IMR-90 (cell line): ENCODE results near the gene MICAL3. TPM values are rescaled to one million over a fixed set of nuclear protein-coding genes. Genes with fewer than 3 reads are reported as not detected.

Experiments used
- ATAC-seq: fragments of 200-7000 bp; cut with Tn5 transposase; 2 replicates; pipeline ENCODE4 v1.9.1; 2020; ENCODE audit warnings: low read depth, mild to moderate bottlenecking, moderate library complexity
- BruUV-seq: library from RNA; stranded (reverse); fragments of 400-500 nt; replicated peaks from 2 replicates; lab custom pipeline; 2021; lab: Mats Ljungman, UMichigan
- CTCF ChIA-PET: fragments of 300-600 bp; formaldehyde crosslinking; extraction: SDS; loops from one replicate; lab custom pipeline; 2021; ENCODE audit warnings: antibody characterized with exemption; lab: Yijun Ruan, JAX
- POLR2A ChIA-PET: fragments of 300-600 bp; sonication (Branson Sonifier 250); formaldehyde crosslinking; loops from one replicate; lab custom pipeline; 2022; ENCODE audit warnings: antibody characterized with exemption; ENCODE audit not compliant: unreplicated experiment; lab: Charles Lee
- DNase-seq: peaks from one replicate; pipeline ENCODE4 v3.0.0; 2013
- H2AFZ ChIP-seq: replicated peaks from 2 replicates; pipeline ENCODE3; 2013; ENCODE audit warnings: low read length, mild to moderate bottlenecking; ENCODE audit not compliant: poor library complexity
- H2AK5ac ChIP-seq: 2 replicates; pipeline ENCODE4 v1.6.1; 2013; ENCODE audit warnings: low read depth, low read length, inconsistent platforms
- H2AK9ac ChIP-seq: replicated peaks from 2 replicates; pipeline ENCODE3; 2013; ENCODE audit warnings: mild to moderate bottlenecking, low read depth, low read length, moderate library complexity; ENCODE audit not compliant: poor library complexity
- H2BK120ac ChIP-seq: 2 replicates; pipeline ENCODE4 v1.6.1; 2013; ENCODE audit warnings: low read depth, low read length, inconsistent platforms
- H2BK15ac ChIP-seq: 3 replicates; pipeline ENCODE4 v1.6.1; 2013; ENCODE audit warnings: low read depth, low read length, inconsistent platforms
- H2BK20ac ChIP-seq: 2 replicates; pipeline ENCODE4 v1.6.1; 2013; ENCODE audit warnings: low read depth, mild to moderate bottlenecking, inconsistent platforms, low read length, moderate library complexity
- H2BK5ac ChIP-seq: 2 replicates; pipeline ENCODE4 v1.6.1; 2013; ENCODE audit warnings: mild to moderate bottlenecking, low read depth, low read length, inconsistent platforms; ENCODE audit not compliant: poor library complexity, severe bottlenecking
- H3K14ac ChIP-seq: replicated peaks from 2 replicates; pipeline ENCODE4 v1.6.1; 2013; ENCODE audit warnings: low read depth, low read length, inconsistent platforms
- H3K18ac ChIP-seq: 2 replicates; pipeline ENCODE4 v1.6.1; 2013; ENCODE audit warnings: low read depth, low read length, control low read depth
- H3K23ac ChIP-seq: 2 replicates; pipeline ENCODE4 v1.6.1; 2013; ENCODE audit warnings: low read depth, low read length, inconsistent platforms
- H3K27ac ChIP-seq: 2 replicates; pipeline ENCODE4 v1.5.1; 2013; ENCODE audit warnings: mild to moderate bottlenecking, control low read depth, low read length; ENCODE audit not compliant: insufficient read depth
- H3K27me3 ChIP-seq: 2 replicates; pipeline ENCODE4 v1.6.1; 2013; ENCODE audit warnings: low read length; ENCODE audit not compliant: control insufficient read depth, insufficient read depth
- H3K36me3 ChIP-seq: 2 replicates; pipeline ENCODE4 v1.6.1; 2013; ENCODE audit warnings: low read length, mixed read lengths; ENCODE audit not compliant: control insufficient read depth, insufficient read depth
- H3K4ac ChIP-seq: 2 replicates; pipeline ENCODE4 v1.6.1; 2013; ENCODE audit warnings: low read depth, low read length, inconsistent platforms
- H3K4me1 ChIP-seq: 2 replicates; pipeline ENCODE4 v1.6.1; 2013; ENCODE audit warnings: low read length, mixed read lengths; ENCODE audit not compliant: control insufficient read depth, insufficient read depth
- H3K4me2 ChIP-seq: 2 replicates; pipeline ENCODE4 v1.6.1; 2013; ENCODE audit warnings: low read depth, mild to moderate bottlenecking, control low read depth, low read length, moderate library complexity
- H3K4me3 ChIP-seq: 2 replicates; pipeline ENCODE4 v1.5.1; 2013; ENCODE audit warnings: low read depth, mild to moderate bottlenecking, control low read depth, low read length, moderate library complexity; ENCODE audit not compliant: insufficient read depth
- H3K56ac ChIP-seq: 2 replicates; pipeline ENCODE4 v1.6.1; 2013; ENCODE audit warnings: low read length, inconsistent platforms; ENCODE audit not compliant: insufficient read depth; ENCODE audit errors: extremely low read depth
- H3K79me1 ChIP-seq, 2 experiments: 2 replicates each; pipeline ENCODE4 v1.6.1; 2013; ENCODE audit warnings: low read length in 2 of 2, inconsistent platforms in 1 of 2, low read depth in 1 of 2
- H3K9ac ChIP-seq: 2 replicates; pipeline ENCODE4 v1.6.1; 2013; ENCODE audit warnings: low read depth, low read length, control low read depth
- H3K9me1 ChIP-seq: 2 replicates; pipeline ENCODE4 v1.6.1; 2013; ENCODE audit warnings: low read length, inconsistent platforms; ENCODE audit not compliant: insufficient read depth
- H3K9me3 ChIP-seq: 2 replicates; pipeline ENCODE4 v1.6.1; 2013; ENCODE audit warnings: low read length; ENCODE audit not compliant: control insufficient read depth, insufficient read depth
- H4K20me1 ChIP-seq: 2 replicates; pipeline ENCODE4 v1.6.1; 2013; ENCODE audit warnings: low read length, inconsistent platforms; ENCODE audit not compliant: insufficient read depth
- H4K5ac ChIP-seq: 2 replicates; pipeline ENCODE4 v1.6.1; 2013; ENCODE audit warnings: mild to moderate bottlenecking, low read depth, low read length, control low read depth
- H4K8ac ChIP-seq, 2 experiments: 2 replicates each; pipeline ENCODE4 v1.6.1; 2013; ENCODE audit warnings: low read depth in 2 of 2, low read length in 2 of 2, control low read depth in 1 of 2, inconsistent platforms in 1 of 2
- H4K91ac ChIP-seq: 2 replicates; pipeline ENCODE4 v1.6.1; 2013; ENCODE audit warnings: low read depth, low read length, inconsistent platforms; ENCODE audit not compliant: insufficient read depth
- BHLHE40 ChIP-seq: fragments of 150-350 bp; IDR thresholded peaks from 2 replicates; pipeline ENCODE4 v1.6.1; 2016; ENCODE audit warnings: mild to moderate bottlenecking, low read depth, low read length
- CEBPB ChIP-seq: IDR thresholded peaks from 2 replicates; pipeline ENCODE4 v1.6.1; 2012; ENCODE audit warnings: low read depth, low read length, improper control_type of control experiment
- CHD1 ChIP-seq: IDR thresholded peaks from 2 replicates; pipeline ENCODE4 v1.6.1; 2012; ENCODE audit warnings: low read depth, low read length, improper control_type of control experiment
- MAFK ChIP-seq: IDR thresholded peaks from 2 replicates; pipeline ENCODE4 v1.6.1; 2012; ENCODE audit warnings: low read depth, low read length, improper control_type of control experiment
- MAZ ChIP-seq: IDR thresholded peaks from 2 replicates; pipeline ENCODE4 v1.6.1; 2012; ENCODE audit warnings: low read depth, mild to moderate bottlenecking, low read length, improper control_type of control experiment, moderate library complexity, borderline replicate concordance
- MXI1 ChIP-seq: IDR thresholded peaks from 2 replicates; pipeline ENCODE4 v1.6.1; 2012; ENCODE audit warnings: low read depth, mild to moderate bottlenecking, low read length, moderate library complexity, borderline replicate concordance
- NFE2L2 ChIP-seq: fragments of 150-350 bp; IDR thresholded peaks from 2 replicates; pipeline ENCODE4 v1.6.1; 2016; ENCODE audit warnings: low read depth, mild to moderate bottlenecking, low read length
- POLR2A ChIP-seq: IDR thresholded peaks from 2 replicates; pipeline ENCODE4 v1.6.1; 2012; ENCODE audit warnings: mild to moderate bottlenecking, low read depth, low read length
- RCOR1 ChIP-seq: IDR thresholded peaks from 2 replicates; pipeline ENCODE4 v1.6.1; 2012; ENCODE audit warnings: mild to moderate bottlenecking, low read length, improper control_type of control experiment; ENCODE audit not compliant: insufficient replicate concordance
- RFX5 ChIP-seq: IDR thresholded peaks from 2 replicates; pipeline ENCODE4 v1.8.0; 2012; ENCODE audit warnings: low read depth, mild to moderate bottlenecking, low read length, moderate library complexity
- SMC3 ChIP-seq: fragments of 150-350 bp; IDR thresholded peaks from 2 replicates; pipeline ENCODE4 v1.6.1; 2016; ENCODE audit warnings: low read depth, mild to moderate bottlenecking, antibody characterized with exemption, low read length, moderate library complexity
- WGBS, 2 experiments: methylation state at CpG; one replicate each; pipeline versions ENCODE4 v1.1.5 to v1.1.7; 2013; ENCODE audit warnings: missing lambda C conversion rate in 2 of 2; ENCODE audit not compliant: insufficient read length in 1 of 2; ENCODE audit errors: extremely low coverage in 2 of 2; 5-methylcytosine and 5-hydroxymethylcytosine counted together
- dilution Hi-C: fragments of 300-500 bp; cut with HindIII; formaldehyde crosslinking; loops from one replicate; pipeline ENCODE4 v1.14.3; 2018; ENCODE audit warnings: low sequenced_read_pairs; ENCODE audit not compliant: unreplicated experiment
- in situ Hi-C: fragments of 300-500 bp; cut with MboI; formaldehyde crosslinking; loops from 3 replicates; pipeline ENCODE4 v1.14.3; 2019; ENCODE audit warnings: low sequenced_read_pairs, inconsistent platforms, mixed read lengths
- intact Hi-C: fragments of 100-400 bp; cut with micrococcal nuclease; formaldehyde crosslinking; loops from 2 replicates; pipeline ENCODE4 v1.10.0; 2022
- polyA plus RNA-seq, 3 experiments: library from polyadenylated mRNA; depleted of rRNA; stranded (reverse); fragments of >200 nt; gene quantifications; 2 replicates each; pipeline ENCODE4 v1.2.3, GENCODE V29; 2012; ENCODE audit warnings: low replicate concordance in 1 of 3
- total RNA-seq: library from RNA; depleted of rRNA; stranded (reverse); fragments of >200 nt; gene quantifications from 2 replicates; pipeline ENCODE4 v1.2.3, GENCODE V29; 2012
- TF ChIP-seq, protein P1 (sequence below): conservative IDR thresholded peaks from 2 replicates; pipeline ENCODE4 v1.5.1; 2012; ENCODE audit warnings: mild to moderate bottlenecking, low read depth, low read length, improper control_type of control experiment
- TF ChIP-seq, protein P2 (sequence below): fragments of 150-350 bp; IDR thresholded peaks from 2 replicates; pipeline ENCODE4 v1.6.1; 2016; ENCODE audit warnings: low read depth, mild to moderate bottlenecking, low read length, moderate library complexity, borderline replicate concordance

MICAL3 gene
- total and polyA plus RNA-seq, 2 of the 4 experiments (the other 2 are of a cell fraction), result 17.6 to 26.8 TPM

DNA sequence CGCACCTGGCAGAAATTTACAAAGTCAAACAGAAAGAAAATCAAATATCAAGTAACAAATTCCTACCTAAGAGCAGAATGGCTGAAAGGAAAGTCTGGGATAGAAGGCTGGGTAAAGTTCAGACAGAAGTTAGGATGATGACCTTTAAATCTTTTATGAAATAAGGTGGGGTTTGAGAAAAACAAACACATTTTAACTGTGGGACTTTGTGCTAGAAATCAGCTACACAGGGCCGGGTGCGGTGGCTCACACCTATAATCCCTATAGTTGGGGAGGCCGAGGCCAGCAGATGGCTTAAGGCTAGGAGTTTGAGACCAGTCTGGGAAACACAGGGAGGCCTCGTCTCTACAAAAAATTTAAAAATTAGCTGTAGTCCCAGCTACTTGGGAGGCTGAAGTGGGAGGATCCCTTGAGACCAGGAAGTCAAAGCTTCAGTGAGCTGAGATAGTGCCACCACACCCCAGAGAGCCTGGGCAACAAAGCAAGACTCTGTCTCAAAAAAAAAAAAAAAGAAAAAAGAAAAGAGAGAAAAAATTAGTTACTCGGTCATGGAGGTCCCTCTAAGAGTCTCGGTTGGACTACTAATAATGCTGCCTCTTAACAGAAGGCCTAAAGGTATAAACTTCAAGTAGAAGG, 130.3 kb downstream of the MICAL3 start:
- dilution Hi-C loops, result no loop called here
- H2BK15ac ChIP-seq, result no peak overlapping the region
- in situ Hi-C loops, result no loop called here
- intact Hi-C loops, result no loop called here
- no peak overlapping the region for H3K4ac ChIP-seq
- H3K4me3 ChIP-seq, result no peak overlapping the region
- no peak overlapping the region for H4K91ac ChIP-seq
- H2BK5ac ChIP-seq, result no peak overlapping the region
- H2AK5ac ChIP-seq, result no peak overlapping the region
- H3K36me3 ChIP-seq, result peaks cover 33% of the 10 kb centered on the region
- H3K18ac ChIP-seq, result no peak overlapping the region
- H4K8ac ChIP-seq, result no peak overlapping the region
- H2AK9ac ChIP-seq, result no peak overlapping the region
- H3K56ac ChIP-seq, result no peak overlapping the region
- no peak overlapping the region for H3K27ac ChIP-seq
- H4K20me1 ChIP-seq, result no peaks in the 10 kb centered on the region
- H3K9me1 ChIP-seq, result no peaks in the 10 kb centered on the region
- H3K9me3 ChIP-seq, result no peaks in the 10 kb centered on the region
- no TSS peak for BruUV-seq
- H2BK20ac ChIP-seq, result no peak overlapping the region
- no peak overlapping the region for H3K9ac ChIP-seq
- peaks cover 4% of the 10 kb centered on the region in 2 experiments; a peak in 2 of 4 replicates for H3K79me1 ChIP-seq
- H3K27me3 ChIP-seq, result no peaks in the 10 kb centered on the region
- ChIA-PET POLR2A (no interaction called here), CTCF (no interaction called here)
- H2AFZ ChIP-seq, result no peak overlapping the region
- H3K23ac ChIP-seq, result no peak overlapping the region
- DNase-seq (no peak), ATAC-seq (no peak)
- H3K4me1 ChIP-seq, result peaks cover 7% of the 10 kb centered on the region
- no peak overlapping the region for H4K5ac ChIP-seq
- H2BK120ac ChIP-seq, result no peak overlapping the region
- no CpG with 5 or more reads among the region's 7 CpGs for WGBS, 2 experiments
- TF ChIP-seq NFE2L2 (no peak), BHLHE40 (no peak), MAZ (no peak), CEBPB (no peak), RFX5 (no peak), RCOR1 (no peak), POLR2A (no peak), MXI1 (no peak), CHD1 (no peak), SMC3 (no peak), MAFK (no peak)
- TF ChIP-seq, protein P1, sequence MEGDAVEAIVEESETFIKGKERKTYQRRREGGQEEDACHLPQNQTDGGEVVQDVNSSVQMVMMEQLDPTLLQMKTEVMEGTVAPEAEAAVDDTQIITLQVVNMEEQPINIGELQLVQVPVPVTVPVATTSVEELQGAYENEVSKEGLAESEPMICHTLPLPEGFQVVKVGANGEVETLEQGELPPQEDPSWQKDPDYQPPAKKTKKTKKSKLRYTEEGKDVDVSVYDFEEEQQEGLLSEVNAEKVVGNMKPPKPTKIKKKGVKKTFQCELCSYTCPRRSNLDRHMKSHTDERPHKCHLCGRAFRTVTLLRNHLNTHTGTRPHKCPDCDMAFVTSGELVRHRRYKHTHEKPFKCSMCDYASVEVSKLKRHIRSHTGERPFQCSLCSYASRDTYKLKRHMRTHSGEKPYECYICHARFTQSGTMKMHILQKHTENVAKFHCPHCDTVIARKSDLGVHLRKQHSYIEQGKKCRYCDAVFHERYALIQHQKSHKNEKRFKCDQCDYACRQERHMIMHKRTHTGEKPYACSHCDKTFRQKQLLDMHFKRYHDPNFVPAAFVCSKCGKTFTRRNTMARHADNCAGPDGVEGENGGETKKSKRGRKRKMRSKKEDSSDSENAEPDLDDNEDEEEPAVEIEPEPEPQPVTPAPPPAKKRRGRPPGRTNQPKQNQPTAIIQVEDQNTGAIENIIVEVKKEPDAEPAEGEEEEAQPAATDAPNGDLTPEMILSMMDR, result no peak
- TF ChIP-seq, protein P2, sequence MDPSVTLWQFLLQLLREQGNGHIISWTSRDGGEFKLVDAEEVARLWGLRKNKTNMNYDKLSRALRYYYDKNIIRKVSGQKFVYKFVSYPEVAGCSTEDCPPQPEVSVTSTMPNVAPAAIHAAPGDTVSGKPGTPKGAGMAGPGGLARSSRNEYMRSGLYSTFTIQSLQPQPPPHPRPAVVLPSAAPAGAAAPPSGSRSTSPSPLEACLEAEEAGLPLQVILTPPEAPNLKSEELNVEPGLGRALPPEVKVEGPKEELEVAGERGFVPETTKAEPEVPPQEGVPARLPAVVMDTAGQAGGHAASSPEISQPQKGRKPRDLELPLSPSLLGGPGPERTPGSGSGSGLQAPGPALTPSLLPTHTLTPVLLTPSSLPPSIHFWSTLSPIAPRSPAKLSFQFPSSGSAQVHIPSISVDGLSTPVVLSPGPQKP, result no peak
- no peak overlapping the region for H3K14ac ChIP-seq
- H3K4me2 ChIP-seq, result no peak overlapping the region
